Panc1 (cell line): ENCODE measurements around the gene CRTAC1. TPM values are rescaled to one million over a fixed set of nuclear protein-coding genes. Genes with fewer than 3 reads are reported as not detected.

Experiments
- ATAC-seq: fragments of 200-7000 bp; cut with Tn5 transposase; 2 replicates; pipeline ENCODE4 v1.9.1; 2020; ENCODE audit warnings: mild to moderate bottlenecking, moderate library complexity
- BruUV-seq: library from RNA; stranded (reverse); fragments of 400-500 nt; replicated peaks from 2 replicates; lab custom pipeline; 2021; lab: Mats Ljungman, UMichigan
- CTCF ChIA-PET: fragments of 300-600 bp; sonication (Branson Sonifier 250); formaldehyde crosslinking; loops from one replicate; lab custom pipeline; 2022; ENCODE audit warnings: antibody characterized with exemption; lab: Charles Lee
- POLR2A ChIA-PET: fragments of 300-600 bp; sonication (Branson Sonifier 250); formaldehyde crosslinking; loops from one replicate; lab custom pipeline; 2022; ENCODE audit warnings: antibody characterized with exemption; lab: Charles Lee
- DNase-seq: peaks from one replicate; pipeline ENCODE4 v3.0.0-alpha.2; 2010; ENCODE audit warnings: low read depth, low spot score
- H3K27ac ChIP-seq: 2 replicates; pipeline ENCODE4 v1.5.1; 2011; ENCODE audit warnings: mild to moderate bottlenecking, low read length, inconsistent platforms
- H3K27me3 ChIP-seq: fragments of 200-500 bp; sonication (Bioruptor generic); 2 replicates; pipeline ENCODE4 v1.6.0; 2014; ENCODE audit warnings: low read length, inconsistent platforms; ENCODE audit not compliant: control insufficient read depth, insufficient read depth
- H3K36me3 ChIP-seq: fragments of 200-500 bp; sonication (Bioruptor generic); 2 replicates; pipeline ENCODE4 v1.5.1; 2014; ENCODE audit warnings: inconsistent platforms, mild to moderate bottlenecking, low read length, moderate library complexity; ENCODE audit not compliant: control insufficient read depth, insufficient read depth
- H3K4me1 ChIP-seq: 2 replicates; pipeline ENCODE4 v1.5.1; 2011; ENCODE audit warnings: inconsistent platforms, mild to moderate bottlenecking, low read length, moderate library complexity; ENCODE audit not compliant: control insufficient read depth, insufficient read depth
- H3K4me3 ChIP-seq, 2 experiments: 2 replicates each; pipeline ENCODE4 v1.5.1; 2011 to 2012; ENCODE audit warnings: low read depth in 2 of 2, low read length in 2 of 2, mild to moderate bottlenecking in 2 of 2, inconsistent platforms in 1 of 2, moderate library complexity in 1 of 2
- H3K9me3 ChIP-seq: fragments of 200-500 bp; sonication (Bioruptor generic); 2 replicates; pipeline ENCODE4 v1.5.1; 2014; ENCODE audit warnings: low read depth, mild to moderate bottlenecking, inconsistent platforms, low read length, moderate library complexity; ENCODE audit not compliant: control insufficient read depth, insufficient read depth
- POLR2AphosphoS5 ChIP-seq: IDR thresholded peaks from 2 replicates; pipeline ENCODE4 v1.6.1; 2012; ENCODE audit warnings: mild to moderate bottlenecking, low read depth, low read length, moderate library complexity
- REST ChIP-seq, 2 experiments: IDR thresholded peaks; 2 replicates each; pipeline ENCODE4 v1.6.1; 2011 to 2012; ENCODE audit warnings: low read depth in 2 of 2, control low read depth in 1 of 2, low read length in 1 of 2, mild to moderate bottlenecking in 1 of 2, moderate library complexity in 1 of 2; ENCODE audit not compliant: insufficient read depth in 1 of 2
- SIN3A ChIP-seq: IDR thresholded peaks from 2 replicates; pipeline ENCODE4 v1.6.1; 2012; ENCODE audit warnings: low read depth, mild to moderate bottlenecking, low read length, moderate library complexity, borderline replicate concordance; ENCODE audit not compliant: insufficient read depth
- TCF7L2 ChIP-seq: IDR thresholded peaks from 2 replicates; pipeline ENCODE4 v1.6.1; 2011; ENCODE audit warnings: mild to moderate bottlenecking, low read depth, low read length, inconsistent platforms
- in situ Hi-C: cut with HindIII; loops from 2 replicates; pipeline ENCODE4 v1.10.0; 2016; ENCODE audit warnings: low sequenced_read_pairs, low pct_unique_long_range_greater_than_20kb
- intact Hi-C: fragments of 100-400 bp; cut with micrococcal nuclease; formaldehyde crosslinking; loops from one replicate; pipeline ENCODE4 v1.10.0; 2022; ENCODE audit not compliant: unreplicated experiment
- total RNA-seq: library from RNA; stranded (reverse); gene quantifications from one replicate; pipeline ENCODE4 v1.2.1, GENCODE V29; 2021; ENCODE audit not compliant: unreplicated experiment
- TF ChIP-seq, protein P1 (sequence below): fragments of 450-650 bp; IDR thresholded peaks from 2 replicates; pipeline ENCODE4 v1.5.1; 2017; ENCODE audit warnings: mild to moderate bottlenecking

Gene CRTAC1
- total RNA-seq, 1 experiment from 2014 or later = 0.23 TPM

GRCh38 chr10:98010939-98011685 is 19.3 kb downstream of the CRTAC1 start:
- intact Hi-C loops = no loop called here
- H3K27ac ChIP-seq = no peak overlapping the region
- no peak for ATAC-seq
- H3K9me3 ChIP-seq = no peaks in the 10 kb centered on the region
- no peak for TF ChIP-seq POLR2AphosphoS5
- no peak for TF ChIP-seq REST (IDR thresholded peaks at IDR 0.05; ENCODE audit: insufficient read depth in 1 of 2, low read depth in 2 of 2, low read length in 1 of 2)
- no peak for TF ChIP-seq SIN3A
- TF ChIP-seq, protein P1, sequence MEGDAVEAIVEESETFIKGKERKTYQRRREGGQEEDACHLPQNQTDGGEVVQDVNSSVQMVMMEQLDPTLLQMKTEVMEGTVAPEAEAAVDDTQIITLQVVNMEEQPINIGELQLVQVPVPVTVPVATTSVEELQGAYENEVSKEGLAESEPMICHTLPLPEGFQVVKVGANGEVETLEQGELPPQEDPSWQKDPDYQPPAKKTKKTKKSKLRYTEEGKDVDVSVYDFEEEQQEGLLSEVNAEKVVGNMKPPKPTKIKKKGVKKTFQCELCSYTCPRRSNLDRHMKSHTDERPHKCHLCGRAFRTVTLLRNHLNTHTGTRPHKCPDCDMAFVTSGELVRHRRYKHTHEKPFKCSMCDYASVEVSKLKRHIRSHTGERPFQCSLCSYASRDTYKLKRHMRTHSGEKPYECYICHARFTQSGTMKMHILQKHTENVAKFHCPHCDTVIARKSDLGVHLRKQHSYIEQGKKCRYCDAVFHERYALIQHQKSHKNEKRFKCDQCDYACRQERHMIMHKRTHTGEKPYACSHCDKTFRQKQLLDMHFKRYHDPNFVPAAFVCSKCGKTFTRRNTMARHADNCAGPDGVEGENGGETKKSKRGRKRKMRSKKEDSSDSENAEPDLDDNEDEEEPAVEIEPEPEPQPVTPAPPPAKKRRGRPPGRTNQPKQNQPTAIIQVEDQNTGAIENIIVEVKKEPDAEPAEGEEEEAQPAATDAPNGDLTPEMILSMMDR = no peak
- no peak for TF ChIP-seq TCF7L2
- no TSS peak for BruUV-seq
- peaks cover 61% of the 10 kb centered on the region for H3K27me3 ChIP-seq
- H3K36me3 ChIP-seq = no peaks in the 10 kb centered on the region; the same call in 1 of the 2 replicates
- in situ Hi-C loops = no loop called here
- ChIA-PET CTCF (no interaction called here), POLR2A (no interaction called here)
- no peak overlapping the region for H3K4me3 ChIP-seq
- no peaks in the 10 kb centered on the region for H3K4me1 ChIP-seq
- DNase-seq = no peak

DNA sequence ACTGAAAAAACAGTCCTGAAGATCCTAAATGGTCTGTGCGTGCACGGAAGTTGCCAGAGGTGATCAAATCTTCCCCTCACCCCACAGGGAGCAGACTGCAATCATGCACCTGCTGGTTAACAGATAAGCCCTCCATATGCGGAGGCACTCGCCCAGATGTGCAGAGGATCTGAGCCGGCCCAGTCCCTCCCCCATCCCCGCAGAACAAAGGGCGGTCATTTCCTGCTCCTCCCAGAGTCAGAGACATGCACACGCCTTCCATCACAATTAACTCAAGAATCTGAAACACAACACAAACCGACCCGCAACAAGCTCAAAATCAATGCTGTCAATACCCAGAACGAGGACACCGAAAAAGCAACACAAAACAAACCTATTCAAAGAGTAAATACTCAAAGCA is 24.2 kb downstream of the CRTAC1 start:
- intact Hi-C loops = no loop called here
- DNase-seq = no peak
- POLR2A ChIA-PET = no interaction called here
- Histone ChIP-seq H3K27me3 (peaks cover 29% of the 10 kb centered on the region), H3K4me3 (no peak overlapping the region), H3K27ac (no peak overlapping the region), H3K36me3 (no peaks in the 10 kb centered on the region; the same call in 1 of the 2 replicates), H3K4me1 (no peaks in the 10 kb centered on the region), H3K9me3 (no peaks in the 10 kb centered on the region)
- CTCF ChIA-PET = no interaction called here
- BruUV-seq = no TSS peak
- TF ChIP-seq SIN3A = no peak
- TF ChIP-seq, protein P1 = no peak
- TF ChIP-seq POLR2AphosphoS5 = no peak
- no peak for TF ChIP-seq TCF7L2
- no peak for TF ChIP-seq REST (IDR thresholded peaks at IDR 0.05; ENCODE audit: insufficient read depth in 1 of 2, low read depth in 2 of 2, low read length in 1 of 2)
- in situ Hi-C loops = no loop called here
- no peak for ATAC-seq
